Subcutaneous adipose tissue (tissue), 4 donors: ENCODE measurements around the gene OTOF. TPM values are rescaled to one million over a fixed set of nuclear protein-coding genes. Genes with fewer than 3 reads are reported as not detected.

Source experiments
- CTCF ChIP-seq: fragments of 450-650 bp; IDR thresholded peaks from one replicate; pipeline ENCODE4 v1.5.1; 2016; ENCODE audit warnings: low read depth, mild to moderate bottlenecking, control low read depth, antibody characterized with exemption, moderate library complexity
- total RNA-seq, 4 donors: library from RNA; depleted of rRNA; stranded (reverse); fragments of >200 nt; gene quantifications; one replicate each; pipeline ENCODE4 v1.1.0, GENCODE V29; 2016

OTOF gene
- total RNA-seq, 4 donors from 2014 or later: 0.16 to 0.44 (median 0.17) TPM; not detected in 1

GRCh38 chr2:26475832-26476501 lies 2.0 kb downstream of the OTOF start:
- TF ChIP-seq CTCF: no peak

- no peak for TF ChIP-seq CTCF
Measured at GRCh38 chr2:26475037-26475436, 2.9 kb downstream of the OTOF start.

- no peak for TF ChIP-seq CTCF
Measured at GRCh38 chr2:26474261-26474785, 3.6 kb downstream of the OTOF start.

GRCh38 chr2:26473796-26474195 lies 4.1 kb downstream of the OTOF start:
- no peak for TF ChIP-seq CTCF

GRCh38 chr2:26472821-26473655 lies 4.9 kb downstream of the OTOF start:
- TF ChIP-seq CTCF: no peak

GRCh38 chr2:26471766-26472706 lies 5.9 kb downstream of the OTOF start:
- no peak for TF ChIP-seq CTCF
